PC-3 (cell line): Measurements from ENCODE around the gene MARCKS. TPM values are rescaled to one million over a fixed set of nuclear protein-coding genes. Genes with fewer than 3 reads are reported as not detected.
A peak's percentile ranks its signal among the peaks of the same experiment; 100 is the strongest.

Source experiments
- ATAC-seq: fragments of 200-7000 bp; cut with Tn5 transposase; 2 replicates; pipeline ENCODE4 v1.9.1; 2020; ENCODE audit warnings: mild to moderate bottlenecking, moderate library complexity
- BruUV-seq: library from RNA; stranded (reverse); fragments of 400-500 nt; replicated peaks from 2 replicates; lab custom pipeline; 2021; lab: Mats Ljungman, UMichigan
- CTCF ChIA-PET: fragments of 300-600 bp; sonication (Branson Sonifier 250); formaldehyde crosslinking; loops from one replicate; lab custom pipeline; 2022; ENCODE audit warnings: antibody characterized with exemption; lab: Charles Lee
- POLR2A ChIA-PET: fragments of 300-600 bp; sonication (Branson Sonifier 250); formaldehyde crosslinking; loops from one replicate; lab custom pipeline; 2022; ENCODE audit warnings: antibody characterized with exemption; ENCODE audit not compliant: unreplicated experiment; lab: Charles Lee
- DNase-seq: peaks from one replicate; pipeline ENCODE4 v3.0.0-alpha.2; 2015
- H2AFZ ChIP-seq: fragments of 300-600 bp; sonication (generic); 2 replicates; pipeline ENCODE4 v1.6.0; 2016; ENCODE audit warnings: antibody characterized with exemption, low read length
- H3F3A ChIP-seq: fragments of 300-600 bp; sonication (generic); one replicate; pipeline ENCODE4 v1.6.0; 2017; ENCODE audit warnings: antibody characterized with exemption, low read length, control low read depth, mild to moderate bottlenecking; ENCODE audit not compliant: unreplicated experiment
- H3K27ac ChIP-seq: fragments of 300-600 bp; sonication (generic); 2 replicates; pipeline ENCODE4 v1.5.1; 2016; ENCODE audit warnings: mild to moderate bottlenecking, low read length
- H3K27me3 ChIP-seq: fragments of 300-600 bp; sonication (generic); 2 replicates; pipeline ENCODE4 v1.6.1; 2016; ENCODE audit warnings: low read length, mixed read lengths
- H3K36me3 ChIP-seq: fragments of 300-600 bp; sonication (generic); 2 replicates; pipeline ENCODE4 v1.6.1; 2016; ENCODE audit warnings: low read depth, mixed run types, low read length, mixed read lengths
- H3K4me1 ChIP-seq: fragments of 300-600 bp; sonication (generic); 2 replicates; pipeline ENCODE4 v1.5.1; 2016; ENCODE audit warnings: low read length; ENCODE audit not compliant: insufficient read depth
- H3K4me2 ChIP-seq: fragments of 300-600 bp; sonication (generic); 2 replicates; pipeline ENCODE4 v1.6.0; 2016; ENCODE audit warnings: low read length
- H3K4me3 ChIP-seq: fragments of 300-600 bp; sonication (generic); 2 replicates; pipeline ENCODE4 v1.5.1; 2016; ENCODE audit warnings: mild to moderate bottlenecking, low read length, mixed read lengths
- H3K79me2 ChIP-seq: fragments of 300-600 bp; sonication (generic); 2 replicates; pipeline ENCODE4 v1.6.1; 2017; ENCODE audit warnings: low read length, mixed read lengths
- H3K9ac ChIP-seq: fragments of 300-600 bp; sonication (generic); 2 replicates; pipeline ENCODE4 v1.6.0; 2016; ENCODE audit warnings: mild to moderate bottlenecking, low read length
- H3K9me2 ChIP-seq: fragments of 300-600 bp; sonication (generic); replicated peaks from 2 replicates; pipeline ENCODE4 v1.6.1; 2016; ENCODE audit warnings: mixed run types, low read length, mixed read lengths
- H3K9me3 ChIP-seq: fragments of 300-600 bp; sonication (generic); 2 replicates; pipeline ENCODE4 v1.6.1; 2016; ENCODE audit warnings: low read length, mixed read lengths
- H4K20me1 ChIP-seq: fragments of 300-600 bp; sonication (generic); 2 replicates; pipeline ENCODE4 v1.6.1; 2016; ENCODE audit warnings: low read length, mixed read lengths
- CTCF ChIP-seq: fragments of 300-600 bp; sonication (generic); conservative IDR thresholded peaks from 2 replicates; pipeline ENCODE4 v1.5.1; 2017; ENCODE audit warnings: antibody characterized with exemption, low read depth, mild to moderate bottlenecking, low read length
- EZH2 ChIP-seq: fragments of 300-600 bp; sonication (generic); IDR thresholded peaks from one replicate; pipeline ENCODE4 v1.6.1; 2017; ENCODE audit warnings: antibody characterized with exemption, mild to moderate bottlenecking, low read length; ENCODE audit not compliant: unreplicated experiment
- EZH2phosphoT487 ChIP-seq: fragments of 300-600 bp; sonication (generic); IDR thresholded peaks from 2 replicates; pipeline ENCODE4 v1.6.1; 2018; ENCODE audit warnings: mild to moderate bottlenecking, antibody characterized with exemption, low read length, borderline replicate concordance
- intact Hi-C: fragments of 100-400 bp; cut with micrococcal nuclease; formaldehyde crosslinking; loops from 2 replicates; pipeline ENCODE4 v1.9.0; 2023
- total RNA-seq: library from RNA; depleted of rRNA; stranded (reverse); fragments of >200 nt; gene quantifications from 2 replicates; pipeline ENCODE4 v1.2.3, GENCODE V29; 2014

MARCKS gene
- total RNA-seq, 1 experiment from 2014 or later = 51.5 TPM

- intact Hi-C loops = no loop called here
- H3K79me2 ChIP-seq = no peaks in the 10 kb centered on the region
- ChIA-PET POLR2A (no interaction called here), CTCF (no interaction called here)
- no peak overlapping the region for H3K9ac ChIP-seq
- TF ChIP-seq EZH2phosphoT487 = no peak
- no peak for TF ChIP-seq EZH2
- no peak for TF ChIP-seq CTCF
- peaks cover 7% of the 10 kb centered on the region; the same call in 1 of the 2 replicates for H3K4me1 ChIP-seq
- no peak for DNase-seq
- H3K9me3 ChIP-seq = no peaks in the 10 kb centered on the region
- no peaks in the 10 kb centered on the region for H3K36me3 ChIP-seq
- no peaks in the 10 kb centered on the region for H3K27me3 ChIP-seq
- H2AFZ ChIP-seq = no peak overlapping the region
- H3K4me2 ChIP-seq = no peak overlapping the region
- no peak overlapping the region for H3K4me3 ChIP-seq
- no peaks in the 10 kb centered on the region for H3F3A ChIP-seq
- H4K20me1 ChIP-seq = no peaks in the 10 kb centered on the region
- BruUV-seq = no TSS peak
- H3K27ac ChIP-seq = no peak overlapping the region
- no peaks in the 10 kb centered on the region for H3K9me2 ChIP-seq
- ATAC-seq = no peak
Measured at GRCh38 chr6:113884011-113884410, 26.9 kb downstream of the MARCKS start.

GRCh38 chr6:113886512-113886911 lies 29.4 kb downstream of the MARCKS start:
- intact Hi-C loops = no loop called here
- H3K9me2 ChIP-seq = no peaks in the 10 kb centered on the region
- no peak overlapping the region for H3K9ac ChIP-seq
- BruUV-seq = no TSS peak
- no peaks in the 10 kb centered on the region for H3K79me2 ChIP-seq
- H3K4me2 ChIP-seq = no peak overlapping the region
- TF ChIP-seq CTCF (no peak), EZH2 (no peak), EZH2phosphoT487 (no peak)
- no peak for ATAC-seq
- ChIA-PET CTCF (no interaction called here), POLR2A (no interaction called here)
- no peaks in the 10 kb centered on the region for H3F3A ChIP-seq
- H3K27me3 ChIP-seq = no peaks in the 10 kb centered on the region
- no peaks in the 10 kb centered on the region for H3K36me3 ChIP-seq
- no peak for DNase-seq
- no peak overlapping the region for H2AFZ ChIP-seq
- H3K4me3 ChIP-seq = no peak overlapping the region
- H3K9me3 ChIP-seq = no peaks in the 10 kb centered on the region
- H3K4me1 ChIP-seq = 0 out of 2 replicates have a peak, but pooled peaks cover 3% of the 10 kb centered on the region
- no peak overlapping the region for H3K27ac ChIP-seq
- H4K20me1 ChIP-seq = no peaks in the 10 kb centered on the region

- Histone ChIP-seq H3K9me3 (no peaks in the 10 kb centered on the region), H3K4me1 (0 out of 2 replicates have a peak, but pooled peaks cover 3% of the 10 kb centered on the region), H3K9me2 (no peaks in the 10 kb centered on the region), H3K79me2 (no peaks in the 10 kb centered on the region), H3K27ac (no peak overlapping the region), H3K36me3 (no peaks in the 10 kb centered on the region), H3K4me3 (no peak overlapping the region), H3K9ac (no peak overlapping the region), H3F3A (no peaks in the 10 kb centered on the region), H3K4me2 (no peak overlapping the region), H3K27me3 (no peaks in the 10 kb centered on the region), H4K20me1 (no peaks in the 10 kb centered on the region), H2AFZ (no peak overlapping the region)
- peak; percentile 22 for DNase-seq
- ATAC-seq = peak; percentile 45
- intact Hi-C loops = no loop called here
- no TSS peak for BruUV-seq
- ChIA-PET CTCF (no interaction called here), POLR2A (no interaction called here)
- no peak for TF ChIP-seq EZH2phosphoT487
- no peak for TF ChIP-seq CTCF
Measured at GRCh38 chr6:113888493-113888892, 31.3 kb downstream of the MARCKS start.
